Hematopoietic multipotent progenitor cell treated with erythropoietin and hydrocortisone succinate and interleukin-3 and kit ligand, for 15 days (in vitro differentiated cells): ENCODE data around the gene TRAPPC3.
"Not testable (repeated sequence)": the region's sequence is repeated elsewhere in the genome, so short reads cannot be mapped to it uniquely, and the experiment has no call there.

Source experiments
- DNase-seq: peaks from one replicate; pipeline ENCODE4 v3.0.0-alpha.2; 2015; ENCODE audit warnings: low spot score

The TRAPPC3 gene

DNA sequence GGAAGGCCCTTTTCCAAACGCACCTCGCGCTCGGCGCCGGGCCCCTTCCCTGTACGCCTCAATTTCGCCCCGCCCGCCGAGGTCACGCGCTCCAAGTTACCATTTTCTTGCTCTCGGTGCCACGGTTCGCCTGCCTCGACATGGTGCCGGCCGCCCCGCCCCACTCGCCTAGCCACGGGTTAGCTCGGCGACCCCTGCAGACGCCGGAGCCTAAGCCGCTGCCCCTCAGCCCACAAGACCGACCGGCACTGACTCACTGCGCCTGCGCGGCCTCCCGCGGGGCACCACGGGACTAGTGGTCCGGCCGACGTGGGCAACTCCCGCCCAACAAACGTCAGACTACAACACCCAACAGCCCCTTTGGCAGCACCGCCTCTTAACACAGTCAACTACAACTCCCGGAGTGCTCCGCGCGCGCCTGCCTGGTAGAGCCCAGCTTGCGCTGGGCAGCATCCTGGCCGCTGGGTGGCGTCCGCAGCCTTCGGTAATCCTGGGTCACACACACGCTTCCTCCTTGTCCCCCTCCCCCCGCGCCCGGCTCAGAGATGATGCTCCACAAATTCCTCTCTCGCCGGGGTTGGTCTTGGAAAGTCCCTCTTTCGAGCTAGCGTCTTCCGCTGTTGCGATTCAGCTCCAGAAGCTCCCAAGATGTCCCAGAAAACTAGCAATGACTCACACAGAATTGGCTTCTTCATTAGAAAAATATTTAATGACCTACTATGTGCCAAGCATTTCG is at the start of gene TRAPPC3:
Gene TRAPPC3, minus strand, starts transcription at position 250 of the 736 bp plus-strand sequence. Its CDS starts 108 bp downstream, at position 142.
- DNase-seq: peak; percentile 99

GRCh38 chr1:36198641-36199040 is 49.4 kb upstream of the TRAPPC3 start:
- DNase-seq: no peak

DNA sequence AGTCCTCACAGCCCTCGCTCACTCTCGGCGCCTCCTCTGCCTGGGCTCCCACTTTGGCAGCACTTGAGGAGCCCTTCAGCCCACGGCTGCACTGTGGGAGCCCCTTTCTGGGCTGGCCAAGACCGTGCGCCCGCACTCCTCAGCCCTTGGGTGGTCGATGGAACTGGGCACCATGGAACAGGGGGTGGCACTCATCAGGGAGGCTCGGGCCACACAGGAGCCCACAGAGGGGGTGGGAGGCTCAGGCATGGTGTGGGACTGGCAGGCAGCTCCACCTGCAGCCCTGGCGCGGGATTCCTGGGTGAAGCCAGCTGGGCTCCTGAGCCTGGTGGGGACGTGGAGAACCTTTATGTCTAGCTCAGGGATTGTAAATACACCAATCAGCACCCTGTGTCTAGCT is 47.5 kb upstream of the TRAPPC3 start:
- DNase-seq: not testable (repeated sequence)

GRCh38 chr1:36187800-36188593 is 38.7 kb upstream of the TRAPPC3 start:
- DNase-seq: peak; percentile 85

- DNase-seq: no peak
Observed at GRCh38 chr1:36183309-36183856, 34.1 kb upstream of the TRAPPC3 start.

DNA sequence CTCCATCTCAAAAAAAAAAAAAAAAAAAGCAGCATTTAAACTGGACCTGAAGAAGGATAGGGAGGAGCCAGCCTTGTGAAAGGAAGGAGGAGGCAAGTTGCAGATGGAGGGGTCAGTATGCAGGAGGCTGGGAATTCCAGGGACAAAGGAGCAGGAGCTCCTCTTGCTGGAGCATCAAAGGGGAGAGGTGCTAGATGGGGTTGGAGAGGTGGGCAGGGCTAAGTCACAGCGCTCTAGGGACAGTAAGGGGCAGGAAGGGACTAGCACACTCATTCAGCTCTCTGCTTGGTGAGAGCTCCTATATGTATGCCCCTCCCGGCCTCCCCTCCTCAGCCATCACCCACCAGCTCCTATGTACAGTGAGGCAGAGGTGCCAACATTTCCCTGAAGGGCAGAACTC is 33.4 kb upstream of the TRAPPC3 start:
- DNase-seq: no peak

DNA sequence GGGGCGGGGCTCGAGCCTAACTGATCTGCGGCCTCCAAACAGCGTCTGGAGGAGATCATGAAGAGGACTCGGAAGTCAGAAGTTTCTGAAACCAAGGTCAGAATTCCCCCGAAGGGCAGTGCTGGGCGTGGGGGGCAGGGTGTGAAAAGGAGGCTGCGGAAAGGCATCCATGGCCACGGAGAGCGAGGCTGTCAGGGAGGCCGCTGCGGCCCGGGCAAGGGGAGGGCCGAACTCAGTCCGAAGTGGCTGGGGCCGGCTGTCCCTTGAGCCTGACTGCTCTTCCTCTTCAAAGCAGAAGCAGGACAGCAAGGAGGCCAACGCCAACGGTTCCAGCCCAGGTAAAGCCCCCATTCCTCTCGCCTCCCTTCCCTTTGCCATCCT is 29.9 kb upstream of the TRAPPC3 start:
- DNase-seq: no peak

DNA sequence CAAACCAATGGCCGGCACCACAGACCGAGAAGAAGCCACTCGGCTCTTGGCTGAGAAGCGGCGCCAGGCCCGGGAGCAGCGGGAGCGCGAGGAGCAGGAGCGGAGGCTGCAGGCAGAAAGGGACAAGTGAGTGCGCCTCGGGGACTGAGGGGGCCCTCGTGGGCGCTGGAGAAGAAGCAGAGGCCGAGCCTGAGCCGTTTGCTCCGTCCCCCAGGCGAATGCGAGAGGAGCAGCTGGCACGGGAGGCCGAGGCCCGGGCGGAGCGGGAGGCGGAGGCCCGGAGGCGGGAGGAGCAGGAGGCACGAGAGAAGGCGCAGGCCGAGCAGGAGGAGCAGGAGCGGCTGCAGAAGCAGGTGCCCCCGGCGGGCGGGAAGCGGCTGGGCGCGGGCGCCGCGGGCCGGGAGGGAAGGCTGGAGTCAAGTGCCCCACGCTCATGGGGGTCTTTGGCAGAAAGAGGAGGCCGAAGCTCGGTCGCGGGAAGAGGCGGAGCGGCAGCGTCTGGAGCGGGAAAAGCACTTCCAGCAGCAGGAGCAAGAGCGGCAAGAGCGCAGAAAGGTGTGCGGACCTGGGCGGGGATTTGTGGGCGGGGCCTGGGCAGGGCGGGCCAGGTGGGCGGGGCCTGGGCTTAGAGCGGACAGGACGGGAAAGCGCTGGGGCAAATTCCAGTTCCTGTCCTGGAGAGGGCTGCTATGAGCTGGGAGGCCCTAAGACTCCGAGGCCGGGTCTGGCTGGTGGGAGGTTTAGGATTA is 29.4 kb upstream of the TRAPPC3 start:
- DNase-seq: no peak

GRCh38 chr1:36177589-36178431 is 28.5 kb upstream of the TRAPPC3 start:
- no peak for DNase-seq

DNA sequence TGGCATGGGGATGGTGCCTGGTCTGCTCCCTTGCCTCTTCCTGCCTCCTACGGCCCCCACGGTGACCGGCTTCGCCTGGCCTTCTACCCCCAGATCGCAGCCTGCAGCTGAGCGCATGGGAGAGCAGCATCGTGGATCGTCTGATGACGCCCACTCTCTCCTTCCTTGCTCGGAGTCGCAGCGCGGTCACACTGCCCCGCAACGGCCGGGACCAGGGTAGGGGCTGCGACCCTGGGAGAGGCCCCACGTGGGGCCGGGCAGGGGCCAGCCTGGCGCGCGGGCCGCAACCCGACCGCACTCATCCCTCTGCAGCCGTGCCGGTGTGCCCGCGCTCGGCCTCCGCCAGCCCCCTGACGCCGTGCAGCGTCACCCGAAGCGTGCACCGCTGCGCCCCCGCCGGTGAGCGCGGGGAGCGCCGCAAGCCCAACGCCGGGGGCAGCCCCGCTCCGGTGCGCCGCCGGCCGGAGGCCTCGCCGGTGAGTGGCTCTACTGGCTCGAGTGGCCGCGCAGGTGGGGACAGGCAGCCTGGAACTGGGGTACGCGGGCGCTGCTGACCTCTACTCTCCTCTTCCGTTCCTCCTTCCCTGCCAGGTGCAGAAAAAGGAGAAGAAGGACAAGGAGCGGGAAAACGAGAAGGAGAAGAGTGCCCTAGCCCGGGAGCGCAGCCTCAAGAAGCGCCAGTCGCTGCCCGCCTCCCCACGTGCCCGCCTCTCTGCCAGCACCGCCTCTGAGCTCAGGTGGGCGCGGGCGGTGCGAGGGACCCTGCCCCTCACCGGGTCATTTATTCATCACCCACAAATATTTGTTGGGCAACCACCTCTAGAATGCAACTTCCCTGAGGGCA is 27.0 kb upstream of the TRAPPC3 start:
- DNase-seq: no peak

DNA sequence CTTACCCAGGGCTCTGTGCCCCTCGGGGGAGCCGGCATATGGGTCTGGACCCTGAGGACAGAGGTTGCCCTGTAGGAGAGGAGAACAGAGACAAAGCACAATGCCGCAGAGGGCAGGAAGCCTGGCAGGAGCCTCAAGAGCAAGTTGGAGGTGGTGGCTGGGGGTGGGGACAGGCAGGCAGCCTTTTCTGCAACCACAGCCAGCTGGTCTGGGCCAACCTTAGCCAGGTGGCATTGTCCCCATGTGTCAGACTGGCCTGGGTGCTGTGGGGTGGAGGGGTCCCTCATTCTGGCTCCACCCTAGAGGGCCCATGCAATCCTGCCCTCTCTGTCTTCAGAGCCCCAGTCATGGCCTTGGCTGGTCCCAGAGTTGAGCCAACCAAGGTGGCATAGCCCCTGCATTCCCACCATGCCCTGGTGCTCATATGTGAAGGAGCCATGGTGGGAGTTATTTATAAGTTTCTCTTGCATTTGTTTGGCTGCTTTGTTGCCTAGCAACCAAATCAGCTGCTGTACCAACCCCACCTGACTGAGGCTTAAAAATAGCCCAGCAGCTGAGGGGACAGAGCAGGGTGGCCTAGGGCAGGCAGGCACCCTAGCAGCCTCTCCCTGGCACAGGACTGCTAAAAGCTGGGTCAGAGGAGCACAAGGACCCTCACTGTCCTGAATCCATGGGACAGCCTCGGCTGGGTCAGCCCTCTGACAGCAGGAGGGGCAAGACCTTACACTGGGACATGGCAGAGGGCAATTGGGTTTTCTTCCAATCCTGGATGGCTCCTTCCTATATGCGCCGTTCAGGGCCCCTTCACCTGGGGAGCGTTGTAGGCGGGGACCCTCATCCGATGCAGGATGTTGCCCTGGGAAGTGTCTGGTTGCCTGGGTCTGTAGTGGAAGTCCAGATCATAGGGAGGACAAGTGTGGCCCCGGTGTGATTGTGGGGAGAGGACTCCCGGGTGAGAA is 26.1 kb upstream of the TRAPPC3 start:
- DNase-seq: no peak

DNA sequence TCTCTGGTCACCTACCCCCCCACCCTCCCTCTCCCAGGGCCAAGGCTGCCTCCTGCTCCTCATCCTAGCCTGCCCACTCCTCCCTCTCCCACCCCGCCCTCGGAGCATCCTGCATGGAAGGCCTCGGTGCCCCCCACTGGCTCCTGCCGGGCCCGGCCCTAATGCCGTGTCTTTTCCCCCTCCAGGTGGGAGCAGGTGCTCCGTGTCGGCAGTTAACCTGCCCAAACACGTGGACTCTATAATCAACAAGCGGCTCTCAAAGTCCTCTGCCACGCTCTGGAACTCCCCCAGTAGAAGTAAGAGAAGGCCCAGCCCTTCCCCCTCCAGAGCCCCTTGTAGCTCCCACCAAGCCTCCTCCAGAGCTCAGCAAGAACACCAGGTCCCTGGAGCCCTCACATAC is 25.4 kb upstream of the TRAPPC3 start:
- no peak for DNase-seq

DNA sequence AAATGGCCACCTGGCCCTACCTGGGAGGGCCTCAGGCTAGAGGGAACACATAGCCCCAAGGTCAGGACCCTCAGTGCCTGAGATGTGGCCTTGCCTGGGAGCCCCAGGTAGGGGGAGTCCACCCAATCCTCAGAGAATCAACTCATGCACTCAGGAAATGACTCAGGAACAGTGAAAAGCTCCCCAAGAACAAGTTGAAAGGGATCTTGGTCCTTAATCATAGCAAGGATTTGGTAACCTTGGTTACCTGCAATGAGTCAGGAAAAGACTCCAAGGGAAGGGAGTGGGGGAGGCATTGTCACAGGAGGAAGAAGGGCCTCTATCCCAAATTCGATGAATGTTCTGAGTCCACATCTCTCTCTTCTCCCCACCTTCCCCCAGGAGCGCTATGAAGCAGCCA is 23.7 kb upstream of the TRAPPC3 start:
- no peak for DNase-seq

DNA sequence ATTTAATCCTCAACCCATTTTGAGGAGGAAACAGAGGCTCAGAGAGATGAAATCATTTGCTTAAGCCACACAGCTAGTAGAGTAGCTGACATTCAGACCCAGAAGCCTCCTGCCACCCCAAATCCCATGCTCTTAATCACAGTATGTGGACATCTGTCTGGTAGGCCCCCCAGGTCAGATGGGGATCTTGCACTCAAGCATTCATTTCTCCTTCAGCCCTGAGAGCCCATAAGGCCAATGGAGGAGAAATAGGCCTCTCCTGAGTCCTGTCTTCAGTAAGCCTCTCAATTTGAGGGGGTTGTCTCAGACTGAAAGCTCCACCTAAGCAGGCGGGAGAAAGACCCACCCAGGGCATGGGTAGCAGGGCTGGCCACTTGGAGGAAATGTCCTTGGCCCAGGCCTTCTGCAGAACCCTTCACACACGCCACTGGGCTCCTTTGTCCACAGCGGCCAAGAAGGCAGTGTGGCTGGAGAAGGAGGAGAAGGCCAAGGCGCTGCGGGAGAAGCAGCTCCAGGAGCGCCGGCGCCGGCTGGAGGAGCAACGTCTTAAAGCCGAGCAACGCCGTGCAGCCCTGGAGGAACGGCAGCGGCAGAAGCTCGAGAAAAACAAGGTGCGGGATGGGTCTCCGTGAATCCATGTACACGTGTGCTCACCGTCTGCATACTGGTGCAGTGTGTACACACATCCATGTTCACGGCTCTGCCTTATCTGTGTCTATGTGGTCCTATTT is 22.9 kb upstream of the TRAPPC3 start:
- DNase-seq: no peak

GRCh38 chr1:36170643-36171412 is 21.5 kb upstream of the TRAPPC3 start:
- DNase-seq: no peak

DNA sequence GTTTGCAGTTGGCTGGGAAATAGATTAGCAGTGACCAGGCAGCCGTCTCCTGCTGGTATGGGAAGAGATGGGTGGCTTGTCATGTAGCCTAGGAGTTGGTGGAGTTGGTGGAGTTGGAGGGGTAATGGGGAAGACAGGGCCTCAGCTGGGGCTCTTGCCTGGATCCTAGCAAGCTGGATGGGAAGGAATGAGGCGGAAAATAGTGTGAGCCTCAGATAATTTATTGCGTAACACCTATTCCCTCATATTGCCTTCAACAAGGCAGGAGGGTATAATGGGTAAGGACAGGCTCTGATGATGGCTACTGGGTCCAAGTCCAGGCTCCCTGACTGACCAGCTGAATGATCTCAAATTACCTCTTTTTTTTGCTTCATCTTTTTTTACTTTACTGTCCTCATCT is 19.2 kb upstream of the TRAPPC3 start:
- DNase-seq: no peak

DNA sequence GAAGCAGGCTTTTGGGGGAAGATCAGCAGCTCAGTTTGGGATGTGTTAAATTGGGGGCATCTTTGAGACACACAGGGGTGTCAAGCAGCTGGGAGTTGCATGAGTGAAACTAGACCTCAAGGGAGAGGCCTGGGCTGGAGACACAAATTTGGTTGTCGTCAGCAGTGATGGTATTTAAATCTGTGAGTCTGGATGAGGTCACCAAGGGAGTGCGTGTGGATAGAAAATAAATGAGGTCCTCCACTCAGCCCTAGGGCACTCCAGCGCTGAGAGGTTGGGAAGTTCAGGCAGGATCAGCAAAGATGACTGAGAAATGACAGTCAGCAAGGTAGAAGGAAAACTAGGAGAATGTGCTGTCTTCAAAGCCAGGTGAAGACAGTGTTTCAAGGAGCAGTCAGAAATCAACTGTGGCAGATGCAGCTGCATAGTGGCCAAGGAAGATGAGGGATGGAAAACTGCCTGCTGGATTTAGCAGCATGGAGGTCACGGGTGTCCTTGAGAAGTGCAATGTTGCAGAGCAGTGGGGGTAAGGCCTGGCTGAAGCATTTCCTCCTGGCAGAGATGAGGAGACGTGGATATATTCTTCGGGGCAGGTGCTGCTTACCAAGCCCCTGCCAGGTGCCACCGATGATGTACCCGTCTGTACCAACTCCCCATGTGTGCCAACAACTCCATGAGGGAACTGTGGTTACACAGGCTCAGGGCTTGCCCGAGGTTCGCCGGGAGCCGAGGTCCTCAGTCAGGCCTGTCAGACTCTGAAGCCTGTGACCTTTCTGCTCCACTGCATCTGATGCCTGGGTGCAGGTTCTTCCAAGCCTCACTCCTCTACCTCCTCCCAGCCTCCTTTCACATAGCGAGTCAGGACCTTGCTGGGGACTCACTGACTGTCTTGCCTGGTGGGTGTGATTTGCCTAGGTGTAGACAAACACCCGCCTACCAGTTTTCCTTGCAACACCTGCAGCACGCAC is 17.9 kb upstream of the TRAPPC3 start:
- no peak for DNase-seq
